GM18505 (cell line): ENCODE results near the gene TMEM120B.
A peak's percentile ranks its signal among the peaks of the same experiment; 100 is the strongest.
"Not testable (repeated sequence)": the region's sequence is repeated elsewhere in the genome, so short reads cannot be mapped to it uniquely, and the experiment has no call there.

Source experiments
- ATAC-seq: cut with Tn5 transposase; IDR thresholded peaks from one replicate; pipeline ENCODE4 v1.9.1; 2021; ENCODE audit not compliant: unreplicated experiment
- POLR2A ChIP-seq: IDR thresholded peaks from 4 replicates; pipeline ENCODE4 v1.6.1; 2011; ENCODE audit warnings: borderline replicate concordance; ENCODE audit not compliant: insufficient read depth, insufficient read length; ENCODE audit errors: extremely low read depth

The TMEM120B gene

GRCh38 chr12:121780429-121780828, 67.9 kb downstream of the TMEM120B start:
- no peak for ATAC-seq
- no peak for TF ChIP-seq POLR2A

- ATAC-seq, result peak; percentile 13
- peak; percentile 4 for TF ChIP-seq POLR2A
Observed at GRCh38 chr12:121781484-121781997, 69.0 kb downstream of the TMEM120B start.

GRCh38 chr12:121781998-121782979, 69.7 kb downstream of the TMEM120B start:
- TF ChIP-seq POLR2A, result no peak
- ATAC-seq, result peak; percentile 45

GRCh38 chr12:121783766-121784165, 71.2 kb downstream of the TMEM120B start:
- no peak for ATAC-seq
- TF ChIP-seq POLR2A, result no peak

GRCh38 chr12:121784460-121784859, 71.9 kb downstream of the TMEM120B start:
- no peak for TF ChIP-seq POLR2A
- ATAC-seq, result no peak

GRCh38 chr12:121786440-121786825, 73.9 kb downstream of the TMEM120B start:
- TF ChIP-seq POLR2A, result no peak
- no peak for ATAC-seq

GRCh38 chr12:121787063-121788025, 74.8 kb downstream of the TMEM120B start:
- TF ChIP-seq POLR2A, result no peak
- no peak for ATAC-seq

- no peak for TF ChIP-seq POLR2A
- no peak for ATAC-seq
Observed at GRCh38 chr12:121788176-121788818, 75.7 kb downstream of the TMEM120B start.

GRCh38 chr12:121789233-121789781, 76.8 kb downstream of the TMEM120B start:
- TF ChIP-seq POLR2A, result peak; percentile 51
- no peak for ATAC-seq

- ATAC-seq, result peak; percentile 34
- TF ChIP-seq POLR2A, result peak; percentile 74
Observed at GRCh38 chr12:121789800-121790728, 77.5 kb downstream of the TMEM120B start.

GRCh38 chr12:121790785-121791184, 78.2 kb downstream of the TMEM120B start:
- not testable (repeated sequence) for ATAC-seq

GRCh38 chr12:121791671-121792551, 79.4 kb downstream of the TMEM120B start:
- ATAC-seq, result no peak
- TF ChIP-seq POLR2A, result peak; percentile 43
